ENCODE data around the gene MTX1. TPM values are rescaled to one million over a fixed set of nuclear protein-coding genes. Genes with fewer than 3 reads are reported as not detected.

The MTX1 gene
- total and polyA plus RNA-seq, 12 donors: 26.7 to 111 (median 45.9) TPM

DNA sequence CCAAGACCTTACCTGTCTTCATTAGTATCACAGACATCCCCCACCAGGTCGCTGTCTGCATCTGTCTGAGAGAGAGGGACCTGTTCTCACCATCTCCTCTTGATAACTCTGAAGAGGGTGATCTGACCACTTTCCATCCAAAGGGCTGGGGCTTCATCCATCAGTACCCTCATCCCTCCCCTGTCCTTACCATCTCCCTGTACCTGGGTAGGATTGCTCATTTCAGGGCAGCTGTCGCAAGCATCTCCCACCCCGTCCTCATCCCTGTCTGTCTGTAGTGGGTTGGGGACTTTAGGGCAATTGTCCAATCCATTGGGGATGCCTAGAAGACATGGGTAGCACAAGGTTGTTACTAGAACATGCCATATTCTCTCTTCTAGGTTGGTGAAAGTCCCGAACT, 8.7 kb upstream of the MTX1 start:
- Histone ChIP-seq H3K27me3 (no peaks in the 10 kb centered on the region), H3K27ac (no peak overlapping the region), H3K36me3 (replicated peaks in 1 of 2) (no peaks in the 10 kb centered on the region), H3K4me1 (replicated peaks in 1 of 2) (peaks cover 10 to 28% of the 10 kb centered on the region in 2 donors), H3K4me3 (no peak overlapping the region), H3K9me3 (replicated peaks in 1 of 3) (no peaks in the 10 kb centered on the region)
- intact Hi-C loops (cut with DNase I): no loop called here
- WGBS, 4 donors: 87 to 91% (median 89%) methylated on average over 4 of the region's 4 CpGs
- DNase-seq: no peak
- TF ChIP-seq CTCF (IDR thresholded peaks at IDR 0.05) (no peak), POLR2A (IDR thresholded peaks at IDR 0.05) (no peak)

- intact Hi-C loops (cut with DNase I): no loop called here
- H3K9me3 ChIP-seq (replicated peaks in 1 of 3): no peaks in the 10 kb centered on the region
- TF ChIP-seq POLR2A (IDR thresholded peaks at IDR 0.05) (no peak), CTCF (IDR thresholded peaks at IDR 0.05) (no peak)
- 92 to 94% (median 93%) methylated on average over 5 of the region's 5 CpGs for WGBS, 4 donors
- no peak overlapping the region for H3K27ac ChIP-seq
- no peak overlapping the region for H3K4me3 ChIP-seq
- H3K4me1 ChIP-seq (replicated peaks in 1 of 2): peaks cover 10 to 18% of the 10 kb centered on the region in 2 donors
- H3K27me3 ChIP-seq: no peaks in the 10 kb centered on the region
- DNase-seq: no peak
- H3K36me3 ChIP-seq (replicated peaks in 1 of 2): no peaks in the 10 kb centered on the region
Observed at GRCh38 chr1:155200920-155201319, 7.6 kb upstream of the MTX1 start.

DNA sequence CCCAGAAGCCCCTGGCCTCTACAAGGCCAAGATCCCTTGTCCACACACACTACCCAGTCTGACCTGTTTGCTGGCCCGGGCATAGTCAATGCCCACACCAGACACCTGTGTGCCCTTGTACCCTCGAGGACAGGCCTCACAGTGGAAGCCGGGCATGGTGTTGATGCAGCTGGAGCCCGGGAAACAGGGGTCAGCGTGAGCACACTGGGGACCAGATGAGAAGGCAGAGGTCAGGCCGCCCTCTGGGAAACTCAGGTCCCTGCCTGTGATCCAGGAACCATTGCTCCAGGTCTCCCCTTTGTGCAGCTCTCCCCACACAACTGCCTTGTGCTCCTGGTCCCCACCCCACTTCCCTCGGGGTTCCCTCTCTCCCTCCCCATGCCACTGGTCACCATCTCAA, 6.3 kb upstream of the MTX1 start:
- intact Hi-C loops (cut with DNase I): no loop called here
- no peaks in the 10 kb centered on the region for H3K36me3 ChIP-seq (replicated peaks in 1 of 2)
- 81 to 91% (median 87%) methylated on average over 3 to 7 of the region's 7 CpGs for WGBS, 4 donors

GRCh38 chr1:155202731-155203515, 5.6 kb upstream of the MTX1 start:
- TF ChIP-seq CTCF (IDR thresholded peaks at IDR 0.05) (no peak), POLR2A (IDR thresholded peaks at IDR 0.05) (no peak)
- Histone ChIP-seq H3K36me3 (replicated peaks in 1 of 2) (no peaks in the 10 kb centered on the region), H3K27me3 (no peaks in the 10 kb centered on the region), H3K4me3 (no peak overlapping the region), H3K9me3 (replicated peaks in 1 of 3) (no peaks in the 10 kb centered on the region), H3K27ac (no peak overlapping the region), H3K4me1 (replicated peaks in 1 of 2) (peaks cover 13 to 16% of the 10 kb centered on the region in 2 donors)
- intact Hi-C loops (cut with DNase I): no loop called here
- WGBS, 4 donors: 89 to 95% (median 91%) methylated on average over 14 to 19 of the region's 19 CpGs
- DNase-seq: no peak

More for the DNA sequence above, 6.3 kb upstream of the MTX1 start:
- H3K27me3 ChIP-seq: no peaks in the 10 kb centered on the region
- no peak for DNase-seq
- peaks cover 11 to 13% of the 10 kb centered on the region in 2 donors for H3K4me1 ChIP-seq (replicated peaks in 1 of 2)
- H3K27ac ChIP-seq: no peak overlapping the region
- H3K4me3 ChIP-seq: no peak overlapping the region
- no peaks in the 10 kb centered on the region for H3K9me3 ChIP-seq (replicated peaks in 1 of 3)
- no peak for TF ChIP-seq POLR2A (IDR thresholded peaks at IDR 0.05)
- no peak for TF ChIP-seq CTCF (IDR thresholded peaks at IDR 0.05)

Data from adrenal gland (tissue), 12 donors.